ENCODE measurements around the gene GPR161.

GPR161 gene

GRCh38 chr1:168146160-168146539 lies 9.4 kb upstream of the GPR161 start:
- DNase-seq: no peak

- peak; percentile 88 for DNase-seq
Observed at GRCh38 chr1:168145184-168146159, 8.7 kb upstream of the GPR161 start.

GRCh38 chr1:168141871-168142385 lies 5.2 kb upstream of the GPR161 start:
- DNase-seq: no peak

GRCh38 chr1:168139070-168139469 lies 2.3 kb upstream of the GPR161 start:
- DNase-seq: no peak

- DNase-seq: no peak
Observed at GRCh38 chr1:168138134-168138533, 1.4 kb upstream of the GPR161 start.

- DNase-seq: no peak
Observed at GRCh38 chr1:168137515-168137821, 738 bp upstream of the GPR161 start.

- DNase-seq: no peak
Observed at GRCh38 chr1:168135921-168136708, 615 bp downstream of the GPR161 start.

- no peak for DNase-seq
Observed at GRCh38 chr1:168135116-168135920, 1.4 kb downstream of the GPR161 start.

GRCh38 chr1:168134642-168135041 lies 2.1 kb downstream of the GPR161 start:
- DNase-seq: no peak

GRCh38 chr1:168134132-168134531 lies 2.6 kb downstream of the GPR161 start:
- no peak for DNase-seq

- DNase-seq: no peak
Observed at GRCh38 chr1:168129933-168130332, 6.8 kb downstream of the GPR161 start.

- no peak for DNase-seq
Observed at GRCh38 chr1:168127503-168127902, 9.2 kb downstream of the GPR161 start.

GRCh38 chr1:168125051-168125450 lies 11.7 kb downstream of the GPR161 start:
- DNase-seq: no peak

GRCh38 chr1:168121401-168122011 lies 15.2 kb downstream of the GPR161 start:
- no peak for DNase-seq

- no peak for DNase-seq
Observed at GRCh38 chr1:168119750-168120149, 17.0 kb downstream of the GPR161 start.

- DNase-seq: no peak
Observed at GRCh38 chr1:168116327-168116799, 20.4 kb downstream of the GPR161 start.

GRCh38 chr1:168114845-168115244 lies 21.9 kb downstream of the GPR161 start:
- no peak for DNase-seq

- DNase-seq: peak; percentile 66
Observed at GRCh38 chr1:168112673-168113305, 23.9 kb downstream of the GPR161 start.

GRCh38 chr1:168110896-168111545 lies 25.7 kb downstream of the GPR161 start:
- DNase-seq: no peak

- DNase-seq: no peak
Observed at GRCh38 chr1:168106274-168106673, 30.5 kb downstream of the GPR161 start.

GRCh38 chr1:168105846-168106245 lies 30.9 kb downstream of the GPR161 start:
- no peak for DNase-seq
